PC-3 (cell line): ENCODE measurements around the gene CACNB3. TPM values are rescaled to one million over a fixed set of nuclear protein-coding genes. Genes with fewer than 3 reads are reported as not detected.

ENCODE experiments used
- ATAC-seq: fragments of 200-7000 bp; cut with Tn5 transposase; 2 replicates; pipeline ENCODE4 v1.9.1; 2020; ENCODE audit warnings: mild to moderate bottlenecking, moderate library complexity
- BruUV-seq: library from RNA; stranded (reverse); fragments of 400-500 nt; replicated peaks from 2 replicates; lab custom pipeline; 2021; lab: Mats Ljungman, UMichigan
- CTCF ChIA-PET: fragments of 300-600 bp; sonication (Branson Sonifier 250); formaldehyde crosslinking; loops from one replicate; lab custom pipeline; 2022; ENCODE audit warnings: antibody characterized with exemption; lab: Charles Lee
- POLR2A ChIA-PET: fragments of 300-600 bp; sonication (Branson Sonifier 250); formaldehyde crosslinking; loops from one replicate; lab custom pipeline; 2022; ENCODE audit warnings: antibody characterized with exemption; ENCODE audit not compliant: unreplicated experiment; lab: Charles Lee
- DNase-seq: peaks from one replicate; pipeline ENCODE4 v3.0.0-alpha.2; 2015
- H2AFZ ChIP-seq: fragments of 300-600 bp; sonication (generic); 2 replicates; pipeline ENCODE4 v1.6.0; 2016; ENCODE audit warnings: antibody characterized with exemption, low read length
- H3F3A ChIP-seq: fragments of 300-600 bp; sonication (generic); one replicate; pipeline ENCODE4 v1.6.0; 2017; ENCODE audit warnings: antibody characterized with exemption, low read length, control low read depth, mild to moderate bottlenecking; ENCODE audit not compliant: unreplicated experiment
- H3K27ac ChIP-seq: fragments of 300-600 bp; sonication (generic); 2 replicates; pipeline ENCODE4 v1.5.1; 2016; ENCODE audit warnings: mild to moderate bottlenecking, low read length
- H3K27me3 ChIP-seq: fragments of 300-600 bp; sonication (generic); 2 replicates; pipeline ENCODE4 v1.6.1; 2016; ENCODE audit warnings: low read length, mixed read lengths
- H3K36me3 ChIP-seq: fragments of 300-600 bp; sonication (generic); 2 replicates; pipeline ENCODE4 v1.6.1; 2016; ENCODE audit warnings: low read depth, mixed run types, low read length, mixed read lengths
- H3K4me1 ChIP-seq: fragments of 300-600 bp; sonication (generic); 2 replicates; pipeline ENCODE4 v1.5.1; 2016; ENCODE audit warnings: low read length; ENCODE audit not compliant: insufficient read depth
- H3K4me2 ChIP-seq: fragments of 300-600 bp; sonication (generic); 2 replicates; pipeline ENCODE4 v1.6.0; 2016; ENCODE audit warnings: low read length
- H3K4me3 ChIP-seq: fragments of 300-600 bp; sonication (generic); 2 replicates; pipeline ENCODE4 v1.5.1; 2016; ENCODE audit warnings: mild to moderate bottlenecking, low read length, mixed read lengths
- H3K79me2 ChIP-seq: fragments of 300-600 bp; sonication (generic); 2 replicates; pipeline ENCODE4 v1.6.1; 2017; ENCODE audit warnings: low read length, mixed read lengths
- H3K9ac ChIP-seq: fragments of 300-600 bp; sonication (generic); 2 replicates; pipeline ENCODE4 v1.6.0; 2016; ENCODE audit warnings: mild to moderate bottlenecking, low read length
- H3K9me2 ChIP-seq: fragments of 300-600 bp; sonication (generic); replicated peaks from 2 replicates; pipeline ENCODE4 v1.6.1; 2016; ENCODE audit warnings: mixed run types, low read length, mixed read lengths
- H3K9me3 ChIP-seq: fragments of 300-600 bp; sonication (generic); 2 replicates; pipeline ENCODE4 v1.6.1; 2016; ENCODE audit warnings: low read length, mixed read lengths
- H4K20me1 ChIP-seq: fragments of 300-600 bp; sonication (generic); 2 replicates; pipeline ENCODE4 v1.6.1; 2016; ENCODE audit warnings: low read length, mixed read lengths
- CTCF ChIP-seq: fragments of 300-600 bp; sonication (generic); conservative IDR thresholded peaks from 2 replicates; pipeline ENCODE4 v1.5.1; 2017; ENCODE audit warnings: antibody characterized with exemption, low read depth, mild to moderate bottlenecking, low read length
- EZH2 ChIP-seq: fragments of 300-600 bp; sonication (generic); IDR thresholded peaks from one replicate; pipeline ENCODE4 v1.6.1; 2017; ENCODE audit warnings: antibody characterized with exemption, mild to moderate bottlenecking, low read length; ENCODE audit not compliant: unreplicated experiment
- EZH2phosphoT487 ChIP-seq: fragments of 300-600 bp; sonication (generic); IDR thresholded peaks from 2 replicates; pipeline ENCODE4 v1.6.1; 2018; ENCODE audit warnings: mild to moderate bottlenecking, antibody characterized with exemption, low read length, borderline replicate concordance
- intact Hi-C: fragments of 100-400 bp; cut with micrococcal nuclease; formaldehyde crosslinking; loops from 2 replicates; pipeline ENCODE4 v1.9.0; 2023
- total RNA-seq: library from RNA; depleted of rRNA; stranded (reverse); fragments of >200 nt; gene quantifications from 2 replicates; pipeline ENCODE4 v1.2.3, GENCODE V29; 2014

Gene CACNB3
- total RNA-seq, 1 experiment from 2014 or later = 21.4 TPM

GRCh38 chr12:48793696-48794095 is 24.6 kb upstream of the CACNB3 start:
- Histone ChIP-seq H3K4me1 (peaks cover 18% of the 10 kb centered on the region), H3K27ac (no peak overlapping the region), H3K27me3 (no peaks in the 10 kb centered on the region), H3K9me3 (no peaks in the 10 kb centered on the region), H4K20me1 (no peaks in the 10 kb centered on the region), H3K4me3 (no peak overlapping the region), H3K79me2 (0 out of 2 replicates have a peak, but pooled peaks cover 3% of the 10 kb centered on the region), H3K9ac (no peak overlapping the region), H3K4me2 (no peak overlapping the region), H3K9me2 (no peaks in the 10 kb centered on the region), H3K36me3 (no peaks in the 10 kb centered on the region), H2AFZ (no peak overlapping the region), H3F3A (no peaks in the 10 kb centered on the region)
- ATAC-seq (no peak), DNase-seq (no peak)
- no TSS peak for BruUV-seq
- intact Hi-C loops = no loop called here
- no peak for TF ChIP-seq EZH2
- no peak for TF ChIP-seq CTCF
- no peak for TF ChIP-seq EZH2phosphoT487
- CTCF ChIA-PET = interaction anchor here (0.6 kb wide), 1 partner anchor 138 kb away, joined by 3 read pairs; no protein-coding TSS in a partner anchor
- POLR2A ChIA-PET = no interaction called here

GRCh38 chr12:48794870-48795269 is 23.4 kb upstream of the CACNB3 start:
- Histone ChIP-seq H4K20me1 (no peaks in the 10 kb centered on the region), H3K27ac (no peak overlapping the region), H3K4me1 (peaks cover 14% of the 10 kb centered on the region), H3K9ac (no peak overlapping the region), H3K4me2 (peak overlapping the region; percentile 13; the same call in 1 of the 2 replicates), H3K27me3 (no peaks in the 10 kb centered on the region), H3F3A (no peaks in the 10 kb centered on the region), H3K79me2 (no peaks in the 10 kb centered on the region), H3K4me3 (no peak overlapping the region), H3K9me3 (no peaks in the 10 kb centered on the region), H2AFZ (peak overlapping the region; percentile 56; the same call in 1 of the 2 replicates), H3K36me3 (no peaks in the 10 kb centered on the region), H3K9me2 (no peaks in the 10 kb centered on the region)
- POLR2A ChIA-PET = interaction anchor here (0.5 kb wide), 1 partner anchor 43 kb away, joined by 3 read pairs; no protein-coding TSS in a partner anchor
- TF ChIP-seq EZH2phosphoT487 (no peak), EZH2 (no peak), CTCF (no peak)
- peak; percentile 71 for DNase-seq
- no TSS peak for BruUV-seq
- peak; percentile 39 for ATAC-seq
- CTCF ChIA-PET = interaction anchor here (0.6 to 0.9 kb wide), 2 partner anchors 41 to 49 kb away, joined by 4 to 10 read pairs; no protein-coding TSS in a partner anchor
- intact Hi-C loops = loop anchor here (5.0 kb wide), 1 partner anchor 253 kb away; no protein-coding TSS in a partner anchor
